Measurements from ENCODE around the gene LARP7.

Gene LARP7

GRCh38 chr4:112648263-112649054, 11.5 kb downstream of the LARP7 start:
- no peak overlapping the region for H3K9ac ChIP-seq (ENCODE audit: low read length)
- no peak overlapping the region for H3K4me2 ChIP-seq (ENCODE audit: low read length)
- peaks cover 64% of the 10 kb centered on the region for H3K36me3 ChIP-seq (ENCODE audit: insufficient read depth, low read length)

GRCh38 chr4:112649055-112649408, 12.1 kb downstream of the LARP7 start:
- H2AFZ ChIP-seq (ENCODE audit: low read length): no peak overlapping the region
- H3K36me3 ChIP-seq (ENCODE audit: insufficient read depth, low read length): peaks cover 70% of the 10 kb centered on the region
- no peaks in the 10 kb centered on the region for H3K9me3 ChIP-seq (ENCODE audit: low read length)
- no peak overlapping the region for H3K4me3 ChIP-seq (ENCODE audit: low read depth, low read length, poor library complexity, severe bottlenecking)
- H3K4me2 ChIP-seq (ENCODE audit: low read length): no peak overlapping the region
- no peaks in the 10 kb centered on the region for H3K27me3 ChIP-seq (ENCODE audit: insufficient read depth, low read length)
- no peaks in the 10 kb centered on the region for H3K79me2 ChIP-seq (ENCODE audit: insufficient read depth, low read length)
- H3K9ac ChIP-seq (ENCODE audit: low read length): no peak overlapping the region
- H3K4me1 ChIP-seq (ENCODE audit: insufficient read depth, low read length, severe bottlenecking): no peaks in the 10 kb centered on the region
- no peaks in the 10 kb centered on the region for H3K9me2 ChIP-seq (ENCODE audit: low read depth, low read length)
- H3F3A ChIP-seq (ENCODE audit: insufficient read depth, low read length): no peaks in the 10 kb centered on the region
- H3K27ac ChIP-seq (ENCODE audit: low read depth, low read length, poor library complexity, severe bottlenecking): no peak overlapping the region
- TF ChIP-seq EZH2 (IDR thresholded peaks at IDR 0.05; ENCODE audit: borderline replicate concordance, low read length): no peak
- H4K20me1 ChIP-seq (ENCODE audit: insufficient read depth, low read length): no peaks in the 10 kb centered on the region

More at GRCh38 chr4:112648263-112649054, 11.5 kb downstream of the LARP7 start:
- Histone ChIP-seq H3F3A (ENCODE audit: insufficient read depth, low read length) (no peaks in the 10 kb centered on the region), H2AFZ (ENCODE audit: low read length) (no peak overlapping the region), H3K79me2 (ENCODE audit: insufficient read depth, low read length) (no peaks in the 10 kb centered on the region), H3K9me2 (ENCODE audit: low read depth, low read length) (no peaks in the 10 kb centered on the region), H3K9me3 (ENCODE audit: low read length) (no peaks in the 10 kb centered on the region), H3K4me1 (ENCODE audit: insufficient read depth, low read length, severe bottlenecking) (no peaks in the 10 kb centered on the region), H3K27me3 (ENCODE audit: insufficient read depth, low read length) (no peaks in the 10 kb centered on the region), H3K27ac (ENCODE audit: low read depth, low read length, poor library complexity, severe bottlenecking) (no peak overlapping the region), H3K4me3 (ENCODE audit: low read depth, low read length, poor library complexity, severe bottlenecking) (no peak overlapping the region), H4K20me1 (ENCODE audit: insufficient read depth, low read length) (no peaks in the 10 kb centered on the region)
- TF ChIP-seq, protein P1, sequence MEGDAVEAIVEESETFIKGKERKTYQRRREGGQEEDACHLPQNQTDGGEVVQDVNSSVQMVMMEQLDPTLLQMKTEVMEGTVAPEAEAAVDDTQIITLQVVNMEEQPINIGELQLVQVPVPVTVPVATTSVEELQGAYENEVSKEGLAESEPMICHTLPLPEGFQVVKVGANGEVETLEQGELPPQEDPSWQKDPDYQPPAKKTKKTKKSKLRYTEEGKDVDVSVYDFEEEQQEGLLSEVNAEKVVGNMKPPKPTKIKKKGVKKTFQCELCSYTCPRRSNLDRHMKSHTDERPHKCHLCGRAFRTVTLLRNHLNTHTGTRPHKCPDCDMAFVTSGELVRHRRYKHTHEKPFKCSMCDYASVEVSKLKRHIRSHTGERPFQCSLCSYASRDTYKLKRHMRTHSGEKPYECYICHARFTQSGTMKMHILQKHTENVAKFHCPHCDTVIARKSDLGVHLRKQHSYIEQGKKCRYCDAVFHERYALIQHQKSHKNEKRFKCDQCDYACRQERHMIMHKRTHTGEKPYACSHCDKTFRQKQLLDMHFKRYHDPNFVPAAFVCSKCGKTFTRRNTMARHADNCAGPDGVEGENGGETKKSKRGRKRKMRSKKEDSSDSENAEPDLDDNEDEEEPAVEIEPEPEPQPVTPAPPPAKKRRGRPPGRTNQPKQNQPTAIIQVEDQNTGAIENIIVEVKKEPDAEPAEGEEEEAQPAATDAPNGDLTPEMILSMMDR (IDR thresholded peaks at IDR 0.05; ENCODE audit: low read length): no peak
- no peak for TF ChIP-seq EZH2 (IDR thresholded peaks at IDR 0.05; ENCODE audit: borderline replicate concordance, low read length)

GRCh38 chr4:112650332-112650731, 13.4 kb downstream of the LARP7 start:
- Histone ChIP-seq H3K4me2 (ENCODE audit: low read length) (no peak overlapping the region), H3K9ac (ENCODE audit: low read length) (no peak overlapping the region), H3F3A (ENCODE audit: insufficient read depth, low read length) (no peaks in the 10 kb centered on the region), H2AFZ (ENCODE audit: low read length) (no peak overlapping the region), H3K4me1 (ENCODE audit: insufficient read depth, low read length, severe bottlenecking) (no peaks in the 10 kb centered on the region), H3K27me3 (ENCODE audit: insufficient read depth, low read length) (no peaks in the 10 kb centered on the region), H3K79me2 (ENCODE audit: insufficient read depth, low read length) (no peaks in the 10 kb centered on the region), H4K20me1 (ENCODE audit: insufficient read depth, low read length) (no peaks in the 10 kb centered on the region), H3K9me3 (ENCODE audit: low read length) (no peaks in the 10 kb centered on the region), H3K36me3 (ENCODE audit: insufficient read depth, low read length) (peaks cover 74% of the 10 kb centered on the region), H3K9me2 (ENCODE audit: low read depth, low read length) (no peaks in the 10 kb centered on the region), H3K4me3 (ENCODE audit: low read depth, low read length, poor library complexity, severe bottlenecking) (no peak overlapping the region), H3K27ac (ENCODE audit: low read depth, low read length, poor library complexity, severe bottlenecking) (no peak overlapping the region)
- no peak for TF ChIP-seq EZH2 (IDR thresholded peaks at IDR 0.05; ENCODE audit: borderline replicate concordance, low read length)
- TF ChIP-seq, protein P1 (IDR thresholded peaks at IDR 0.05; ENCODE audit: low read length): no peak

DNA sequence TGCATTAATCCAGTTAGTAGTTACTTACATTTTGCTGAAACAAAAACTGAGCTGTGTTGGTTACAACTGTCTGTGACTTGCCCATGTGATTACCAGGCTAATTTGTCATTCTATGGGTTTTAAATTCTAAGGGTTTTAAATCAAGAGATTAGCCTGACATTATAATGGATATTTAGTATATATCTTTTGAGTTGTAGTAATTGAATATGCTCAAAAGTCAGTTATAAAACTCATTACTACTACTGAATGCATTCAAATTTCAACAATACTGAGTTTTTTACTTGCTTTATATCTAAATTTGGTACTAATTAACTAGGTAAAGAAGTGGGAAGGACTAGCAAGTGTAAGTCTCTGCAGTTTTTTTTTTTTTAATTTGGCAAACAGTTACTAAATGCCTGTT, 14.7 kb downstream of the LARP7 start:
- no peaks in the 10 kb centered on the region for H3K4me1 ChIP-seq (ENCODE audit: insufficient read depth, low read length, severe bottlenecking)
- H3K36me3 ChIP-seq (ENCODE audit: insufficient read depth, low read length): peaks cover 72% of the 10 kb centered on the region
- no peak overlapping the region for H2AFZ ChIP-seq (ENCODE audit: low read length)
- H3K79me2 ChIP-seq (ENCODE audit: insufficient read depth, low read length): no peaks in the 10 kb centered on the region
- H3K4me2 ChIP-seq (ENCODE audit: low read length): no peak overlapping the region
- H3K9me3 ChIP-seq (ENCODE audit: low read length): no peaks in the 10 kb centered on the region
- TF ChIP-seq, protein P1 (IDR thresholded peaks at IDR 0.05; ENCODE audit: low read length): no peak
- TF ChIP-seq EZH2 (IDR thresholded peaks at IDR 0.05; ENCODE audit: borderline replicate concordance, low read length): no peak
- H3K27me3 ChIP-seq (ENCODE audit: insufficient read depth, low read length): no peaks in the 10 kb centered on the region
- H3K4me3 ChIP-seq (ENCODE audit: low read depth, low read length, poor library complexity, severe bottlenecking): no peak overlapping the region
- no peak overlapping the region for H3K9ac ChIP-seq (ENCODE audit: low read length)
- H3K27ac ChIP-seq (ENCODE audit: low read depth, low read length, poor library complexity, severe bottlenecking): no peak overlapping the region
- no peaks in the 10 kb centered on the region for H4K20me1 ChIP-seq (ENCODE audit: insufficient read depth, low read length)
- H3F3A ChIP-seq (ENCODE audit: insufficient read depth, low read length): no peaks in the 10 kb centered on the region
- H3K9me2 ChIP-seq (ENCODE audit: low read depth, low read length): no peaks in the 10 kb centered on the region

Measured in OCI-LY1 (cell line).